HepG2 (cell line): Measurements from ENCODE around the gene PKIG. TPM values are rescaled to one million over a fixed set of nuclear protein-coding genes. Genes with fewer than 3 reads are reported as not detected.

Experiments used
- ADNP ChIP-seq: sonication (generic); formaldehyde crosslinking; IDR thresholded peaks from 2 replicates; pipeline ENCODE4 v1.4.0; 2020; ENCODE audit warnings: missing genetic modification reagents
- FOSL2 ChIP-seq: sonication (generic); formaldehyde crosslinking; IDR thresholded peaks from 2 replicates; pipeline ENCODE4 v1.4.0; 2020; ENCODE audit warnings: missing genetic modification reagents
- FOXP1 ChIP-seq, 2 experiments: fragments of 450-650 bp in 1 of 2; IDR thresholded peaks; 2 replicates each; pipeline ENCODE4 v1.6.1; 2017 to 2018; ENCODE audit warnings: antibody characterized with exemption in 1 of 2
- HCFC1 ChIP-seq: fragments of 150-350 bp; IDR thresholded peaks from 2 replicates; pipeline ENCODE4 v1.6.1; 2014; ENCODE audit warnings: low read depth, low read length
- HOXD1 ChIP-seq: sonication (generic); formaldehyde crosslinking; IDR thresholded peaks from 2 replicates; pipeline ENCODE4 v1.5.0; 2020; ENCODE audit warnings: missing genetic modification reagents
- LCORL ChIP-seq, 2 experiments: fragments of 450-650 bp in 1 of 2; sonication (generic) in 1 of 2; formaldehyde crosslinking in 1 of 2; IDR thresholded peaks; 2 replicates each; pipeline versions ENCODE4 v1.5.0 to v1.6.1; 2017 to 2020; ENCODE audit warnings: antibody characterized with exemption in 1 of 2, missing genetic modification reagents in 1 of 2
- POLR2G ChIP-seq: fragments of 200-400 bp; formaldehyde crosslinking; IDR thresholded peaks from 2 replicates; pipeline ENCODE4 v1.6.1; 2018; ENCODE audit warnings: mild to moderate bottlenecking, low read depth, low read length, moderate library complexity
- SSRP1 ChIP-seq: IDR thresholded peaks from 2 replicates; pipeline ENCODE4 v1.6.1; 2016; ENCODE audit warnings: control low read depth
- WIZ ChIP-seq: sonication (generic); formaldehyde crosslinking; IDR thresholded peaks from 2 replicates; pipeline ENCODE4 v1.5.1; 2020; ENCODE audit warnings: mild to moderate bottlenecking, missing genetic modification reagents
- ZBTB49 ChIP-seq: sonication (generic); formaldehyde crosslinking; IDR thresholded peaks from 2 replicates; pipeline ENCODE4 v1.4.0; 2020; ENCODE audit warnings: missing genetic modification reagents, borderline replicate concordance
- ZBTB7A ChIP-seq: sonication (generic); formaldehyde crosslinking; IDR thresholded peaks from 2 replicates; pipeline ENCODE4 v1.8.0; 2022; ENCODE audit warnings: mild to moderate bottlenecking, missing genetic modification reagents
- ZKSCAN1 ChIP-seq: fragments of 150-350 bp; IDR thresholded peaks from 2 replicates; pipeline ENCODE4 v1.6.1; 2014; ENCODE audit warnings: low read length
- ZNF142 ChIP-seq: sonication (generic); formaldehyde crosslinking; IDR thresholded peaks from 2 replicates; pipeline ENCODE4 v1.4.0; 2020; ENCODE audit warnings: missing genetic modification reagents
- ZNF225 ChIP-seq: sonication (generic); formaldehyde crosslinking; IDR thresholded peaks from 2 replicates; pipeline ENCODE4 v1.4.0; 2020; ENCODE audit warnings: mild to moderate bottlenecking, missing genetic modification reagents
- ZNF24 ChIP-seq: fragments of 450-650 bp; IDR thresholded peaks from 2 replicates; pipeline ENCODE4 v1.6.1; 2017; ENCODE audit warnings: antibody characterized with exemption, mild to moderate bottlenecking
- ZNF280B ChIP-seq: sonication (generic); formaldehyde crosslinking; IDR thresholded peaks from 2 replicates; pipeline ENCODE4 v1.5.0; 2020; ENCODE audit warnings: missing genetic modification reagents, mild to moderate bottlenecking, borderline replicate concordance
- ZNF383 ChIP-seq: sonication (generic); formaldehyde crosslinking; IDR thresholded peaks from 2 replicates; pipeline ENCODE4 v1.4.0; 2020; ENCODE audit warnings: missing genetic modification reagents, mild to moderate bottlenecking, borderline replicate concordance
- ZNF414 ChIP-seq: sonication (generic); formaldehyde crosslinking; IDR thresholded peaks from 2 replicates; pipeline ENCODE4 v1.5.0; 2020; ENCODE audit warnings: missing genetic modification reagents
- ZNF747 ChIP-seq: sonication (generic); formaldehyde crosslinking; IDR thresholded peaks from 2 replicates; pipeline ENCODE4 v1.8.1; 2023; ENCODE audit warnings: missing genetic modification reagents, mild to moderate bottlenecking, borderline replicate concordance
- polyA plus RNA-seq, 8 experiments: library from polyadenylated mRNA; depleted of rRNA in 3 of 8; stranded (reverse) in 7 of 8; unstranded in 1 of 8; fragments of >200 nt; fragmentation: Illumina TruSeq in 4 of 8; extraction: Trizol in 4 of 8; gene quantifications; 2 replicates each; pipeline versions ENCODE4 v1.2.1 to v1.2.3, GENCODE V29; 2011 to 2016; ENCODE audit warnings: low read depth in 4 of 8, missing spikeins in 1 of 8, mixed read lengths in 1 of 8; ENCODE audit not compliant: insufficient read depth in 1 of 8
- total RNA-seq, 5 experiments: library from RNA; depleted of rRNA; stranded (reverse); fragments of >200 nt; fragmentation: Illumina TruSeq; extraction: Trizol; gene quantifications; 2 replicates each; pipeline ENCODE4 v1.2.3, GENCODE V29; 2016; ENCODE audit warnings: low read depth in 1 of 5

Gene PKIG
- total and polyA plus RNA-seq, 2 of the 13 experiments (the other 11 are each of a cell fraction or from before 2014, with no cell fraction given) = 30.8 to 44.5 TPM

GRCh38 chr20:44643596-44644229 is 61.3 kb downstream of the PKIG start (continued):
- no peak for TF ChIP-seq ZNF142
- no peak for TF ChIP-seq HOXD1
- TF ChIP-seq FOSL2 (CRISPR knock-in tag) = peak; percentile 26; the same call in 1 of the 2 replicates
- no peak for TF ChIP-seq LCORL (IDR thresholded peaks at IDR 0.05)
- TF ChIP-seq LCORL (CRISPR knock-in tag; IDR thresholded peaks at IDR 0.05) = no peak
- TF ChIP-seq ZBTB49 (CRISPR knock-in tag) = no peak
- TF ChIP-seq ZNF225 = no peak
- TF ChIP-seq WIZ (CRISPR knock-in tag) = no peak
- TF ChIP-seq ZBTB7A = no peak
- no peak for TF ChIP-seq FOXP1 (IDR thresholded peaks at IDR 0.05)
- TF ChIP-seq FOXP1 (CRISPR knock-in tag; IDR thresholded peaks at IDR 0.05) = 0 out of 2 replicates have a peak, but pooled peaks have one; percentile 24
- peak; percentile 94 for TF ChIP-seq ZKSCAN1
- no peak for TF ChIP-seq ZNF747
- TF ChIP-seq SSRP1 (CRISPR knock-in tag) = no peak
- TF ChIP-seq ADNP (CRISPR knock-in tag) = no peak
- 0 out of 2 replicates have a peak, but pooled peaks have one; percentile 37 for TF ChIP-seq ZNF280B (CRISPR knock-in tag)
- no peak for TF ChIP-seq ZNF383
- TF ChIP-seq ZNF24 = no peak
- TF ChIP-seq ZNF414 (CRISPR knock-in tag) = no peak
- TF ChIP-seq HCFC1 = no peak
- TF ChIP-seq POLR2G = no peak
